Fibroblast of peridontal ligament (primary cell): ENCODE results near the gene TMEM86A.
A peak's percentile ranks its signal among the peaks of the same experiment; 100 is the strongest.

Experiments
- DNase-seq: peaks from one replicate; pipeline ENCODE4 v3.0.0-alpha.2; 2010; ENCODE audit errors: extremely low read depth

TMEM86A gene

GRCh38 chr11:18700375-18700774 is 1.8 kb downstream of the TMEM86A start:
- no peak for DNase-seq

- DNase-seq = no peak
Measured at GRCh38 chr11:18700872-18701271, 2.3 kb downstream of the TMEM86A start.

- no peak for DNase-seq
Measured at GRCh38 chr11:18701614-18702216, 3.1 kb downstream of the TMEM86A start.

- no peak for DNase-seq
Measured at GRCh38 chr11:18703001-18703763, 4.6 kb downstream of the TMEM86A start.

GRCh38 chr11:18704045-18704645 is 5.6 kb downstream of the TMEM86A start:
- DNase-seq = no peak

- DNase-seq = no peak
Measured at GRCh38 chr11:18704698-18705097, 6.1 kb downstream of the TMEM86A start.

GRCh38 chr11:18705651-18706281 is 7.2 kb downstream of the TMEM86A start:
- DNase-seq = no peak

- DNase-seq = no peak
Measured at GRCh38 chr11:18706330-18707243, 8.0 kb downstream of the TMEM86A start.

- DNase-seq = no peak
Measured at GRCh38 chr11:18707811-18708340, 9.3 kb downstream of the TMEM86A start.

GRCh38 chr11:18709414-18709813 is 10.8 kb downstream of the TMEM86A start:
- no peak for DNase-seq

GRCh38 chr11:18710545-18710944 is 12.0 kb downstream of the TMEM86A start:
- no peak for DNase-seq

- DNase-seq = no peak
Measured at GRCh38 chr11:18713646-18714442, 15.3 kb downstream of the TMEM86A start.

GRCh38 chr11:18714443-18714780 is 15.8 kb downstream of the TMEM86A start:
- DNase-seq = no peak

GRCh38 chr11:18715476-18715875 is 16.9 kb downstream of the TMEM86A start:
- no peak for DNase-seq

GRCh38 chr11:18720091-18720807 is 21.7 kb downstream of the TMEM86A start:
- peak; percentile 69 for DNase-seq

GRCh38 chr11:18720808-18721560 is 22.4 kb downstream of the TMEM86A start:
- DNase-seq = peak; percentile 44

GRCh38 chr11:18721561-18722292 is 23.1 kb downstream of the TMEM86A start:
- DNase-seq = peak; percentile 19

GRCh38 chr11:18722293-18722637 is 23.7 kb downstream of the TMEM86A start:
- DNase-seq = no peak

- DNase-seq = no peak
Measured at GRCh38 chr11:18723991-18724390, 25.4 kb downstream of the TMEM86A start.
